Endothelial cell of umbilical vein (primary cell): ENCODE measurements around the gene PRC1. TPM values are rescaled to one million over a fixed set of nuclear protein-coding genes. Genes with fewer than 3 reads are reported as not detected.

Experiments used
- BruUV-seq: library from RNA; stranded (reverse); fragments of 400-500 nt; replicated peaks from 2 replicates; lab custom pipeline; 2021; lab: Mats Ljungman, UMichigan
- CTCF ChIA-PET: fragments of 300-600, 350-600 bp; sonication (Branson Sonifier 250); formaldehyde crosslinking; loops from one replicate; lab custom pipeline; 2021; ENCODE audit warnings: antibody characterized with exemption, inconsistent platforms; lab: Charles Lee
- POLR2A ChIA-PET: fragments of 300-600, 350-600 bp; sonication (Branson Sonifier 250); formaldehyde crosslinking; loops from one replicate; lab custom pipeline; 2021; ENCODE audit warnings: antibody characterized with exemption, inconsistent platforms; lab: Charles Lee
- DNase-seq: peaks from one replicate; pipeline ENCODE4 v3.0.0-alpha.2; 2011; ENCODE audit warnings: low read depth, low spot score
- FAIRE-seq: peaks from 2 replicates; lab custom pipeline; 2011; peaks lifted over from hg19 to GRCh38; lab: Jason Lieb, UNC
- H2AFZ ChIP-seq: 2 replicates; pipeline ENCODE4 v1.6.0; 2012; ENCODE audit warnings: low read depth, low read length, control low read depth, inconsistent platforms
- H3K27ac ChIP-seq: 2 replicates; pipeline ENCODE4 v1.5.1; 2011; ENCODE audit warnings: low read depth, mild to moderate bottlenecking, control low read depth, low read length, moderate library complexity; ENCODE audit not compliant: insufficient read depth
- H3K27me3 ChIP-seq, 2 experiments: 2 replicates each; pipeline versions ENCODE4 v1.6.0 to v1.6.1; 2011; ENCODE audit warnings: low read length in 2 of 2, mixed read lengths in 1 of 2; ENCODE audit not compliant: control insufficient read depth in 2 of 2, insufficient read depth in 2 of 2
- H3K36me3 ChIP-seq, 2 experiments: 2 replicates in 1 of 2; 3 replicates in 1 of 2; pipeline ENCODE4 v1.5.1; 2011; ENCODE audit warnings: low read length in 2 of 2, mild to moderate bottlenecking in 1 of 2, moderate library complexity in 1 of 2; ENCODE audit not compliant: control insufficient read depth in 2 of 2, insufficient read depth in 2 of 2; ENCODE audit errors: extremely low read depth in 1 of 2
- H3K4me1 ChIP-seq: 3 replicates; pipeline ENCODE4 v1.5.1; 2011; ENCODE audit warnings: mild to moderate bottlenecking, low read length; ENCODE audit not compliant: control insufficient read depth, insufficient read depth; ENCODE audit errors: extremely low read depth
- H3K4me2 ChIP-seq: 2 replicates; pipeline ENCODE4 v1.6.1; 2011; ENCODE audit warnings: low read length, control low read depth, mixed read lengths; ENCODE audit not compliant: insufficient read depth
- H3K4me3 ChIP-seq, 3 experiments: fragments of 200-600 bp in 1 of 3; sonication (generic), shearing (Covaris generic) in 1 of 3; replicated peaks in 1 of 3; 2 replicates each; pipeline ENCODE4 v1.5.1; 2011 to 2016; ENCODE audit warnings: control low read depth in 3 of 3, low read length in 3 of 3, mild to moderate bottlenecking in 2 of 3, inconsistent platforms in 1 of 3, low read depth in 1 of 3, moderate library complexity in 1 of 3; ENCODE audit not compliant: insufficient read depth in 1 of 3
- H3K79me2 ChIP-seq: 2 replicates; pipeline ENCODE4 v1.6.0; 2012; ENCODE audit warnings: low read length, inconsistent platforms; ENCODE audit not compliant: control insufficient read depth, insufficient read depth
- H3K9ac ChIP-seq: replicated peaks from 2 replicates; pipeline ENCODE3; 2011; ENCODE audit warnings: low read length, control low read depth; ENCODE audit not compliant: insufficient read depth; ENCODE audit errors: extremely low read depth
- H3K9me1 ChIP-seq: replicated peaks from 3 replicates; pipeline ENCODE4 v1.6.0; 2011; ENCODE audit warnings: mild to moderate bottlenecking, low read length; ENCODE audit not compliant: control insufficient read depth, insufficient read depth; ENCODE audit errors: extremely low read depth
- H3K9me3 ChIP-seq: replicated peaks from 2 replicates; pipeline ENCODE4 v1.5.1; 2012; ENCODE audit warnings: low read length, inconsistent platforms; ENCODE audit not compliant: control insufficient read depth, insufficient read depth
- H4K20me1 ChIP-seq: replicated peaks from 2 replicates; pipeline ENCODE3; 2011; ENCODE audit warnings: mild to moderate bottlenecking, low read length; ENCODE audit not compliant: control insufficient read depth, insufficient read depth; ENCODE audit errors: extremely low read depth
- EZH2 ChIP-seq: IDR thresholded peaks from 2 replicates; pipeline ENCODE4 v1.6.1; 2012; ENCODE audit warnings: borderline replicate concordance, low read depth, mild to moderate bottlenecking, moderate library complexity, low read length, inconsistent platforms; ENCODE audit not compliant: severe bottlenecking
- FOS ChIP-seq: IDR thresholded peaks from 2 replicates; pipeline ENCODE4 v1.6.1; 2011; ENCODE audit warnings: mild to moderate bottlenecking, low read length, moderate library complexity, borderline replicate concordance; ENCODE audit not compliant: insufficient read depth
- GATA2 ChIP-seq: IDR thresholded peaks from 2 replicates; pipeline ENCODE4 v1.7.0; 2011; ENCODE audit warnings: low read depth, mild to moderate bottlenecking, moderate library complexity, mixed read lengths, low read length; ENCODE audit not compliant: insufficient read length, insufficient read depth
- JUN ChIP-seq: IDR thresholded peaks from 2 replicates; pipeline ENCODE4 v1.6.1; 2011; ENCODE audit warnings: borderline replicate concordance, low read depth; ENCODE audit not compliant: insufficient read length, insufficient read depth
- MYC ChIP-seq: IDR thresholded peaks from one replicate; pipeline ENCODE4 v1.6.1; 2011; ENCODE audit warnings: mild to moderate bottlenecking, low read depth, low read length
- POLR2A ChIP-seq: IDR thresholded peaks from 2 replicates; pipeline ENCODE4 v1.6.1; 2012; ENCODE audit warnings: low read depth, mild to moderate bottlenecking, control low read depth, low read length
- POLR2AphosphoS5 ChIP-seq: IDR thresholded peaks from 2 replicates; pipeline ENCODE4 v1.6.1; 2012; ENCODE audit warnings: low read depth, mild to moderate bottlenecking, control low read depth, low read length, moderate library complexity; ENCODE audit not compliant: insufficient read depth
- dilution Hi-C: fragments of 300-500 bp; cut with MboI; formaldehyde crosslinking; loops from one replicate; pipeline ENCODE4 v1.15.0; 2019; ENCODE audit warnings: low sequenced_read_pairs; ENCODE audit not compliant: extremely low pct_ligation_motif_present
- intact Hi-C: fragments of 100-400 bp; cut with micrococcal nuclease; formaldehyde crosslinking; loops from one replicate; pipeline ENCODE4 v1.10.0; 2022
- polyA plus RNA-seq, 4 experiments: library from polyadenylated mRNA; depleted of rRNA in 3 of 4; stranded (reverse) in 3 of 4; unstranded in 1 of 4; fragments of >200 nt; gene quantifications; 2 replicates each; pipeline versions ENCODE4 v1.2.1 to v1.2.3, GENCODE V29; 2011 to 2012; ENCODE audit warnings: missing spikeins in 1 of 4
- total RNA-seq: library from RNA; stranded (reverse); gene quantifications from 2 replicates; pipeline ENCODE4 v1.2.3, GENCODE V29; 2021
- TF ChIP-seq, protein P1 (sequence below): IDR thresholded peaks from 2 replicates; pipeline ENCODE4 v1.6.1; 2011; ENCODE audit not compliant: insufficient read depth, insufficient read length
- TF ChIP-seq, protein P2 (sequence below), 2 donors: IDR thresholded peaks; 1 replicate in 1 of 2; 2 replicates in 1 of 2; pipeline ENCODE4 v1.5.1; 2011; ENCODE audit warnings: low read length in 2 of 2, mild to moderate bottlenecking in 2 of 2, moderate library complexity in 2 of 2, control low read depth in 1 of 2, inconsistent platforms in 1 of 2, low read depth in 1 of 2; ENCODE audit not compliant: insufficient read depth in 1 of 2; ENCODE audit errors: extremely low read depth in 1 of 2

PRC1 gene
- total and polyA plus RNA-seq, 2 donors (not counting 3 experiments of a cell fraction or from before 2014, with no cell fraction given) = 171 to 280 TPM

- Histone ChIP-seq H3K27me3 (no peaks in the 10 kb centered on the region), H3K36me3 (peaks cover 2 to 32% of the 10 kb centered on the region in 2 experiments), H2AFZ (no peak overlapping the region), H4K20me1 (no peaks in the 10 kb centered on the region), H3K4me2 (no peak overlapping the region), H3K9ac (no peak overlapping the region), H3K4me1 (no peaks in the 10 kb centered on the region), H3K9me1 (no peaks in the 10 kb centered on the region), H3K79me2 (no peaks in the 10 kb centered on the region), H3K4me3 (no peak overlapping the region), H3K27ac (no peak overlapping the region), H3K9me3 (no peaks in the 10 kb centered on the region)
- dilution Hi-C loops (no loop called here), intact Hi-C loops (no loop called here)
- ChIA-PET CTCF (interaction anchor here (1.0 to 3.8 kb wide), 3 partner anchors 10 to 35 kb away, joined by 4 to 31 read pairs (median 4); partner anchors contain the start of genes HDDC3 and UNC45A), POLR2A (no interaction called here)
- TF ChIP-seq EZH2 (no peak), MYC (no peak), JUN (no peak), GATA2 (no peak), POLR2A (no peak), POLR2AphosphoS5 (no peak), FOS (no peak)
- TF ChIP-seq, protein P1, sequence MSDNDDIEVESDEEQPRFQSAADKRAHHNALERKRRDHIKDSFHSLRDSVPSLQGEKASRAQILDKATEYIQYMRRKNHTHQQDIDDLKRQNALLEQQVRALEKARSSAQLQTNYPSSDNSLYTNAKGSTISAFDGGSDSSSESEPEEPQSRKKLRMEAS = no peak
- TF ChIP-seq, protein P2, sequence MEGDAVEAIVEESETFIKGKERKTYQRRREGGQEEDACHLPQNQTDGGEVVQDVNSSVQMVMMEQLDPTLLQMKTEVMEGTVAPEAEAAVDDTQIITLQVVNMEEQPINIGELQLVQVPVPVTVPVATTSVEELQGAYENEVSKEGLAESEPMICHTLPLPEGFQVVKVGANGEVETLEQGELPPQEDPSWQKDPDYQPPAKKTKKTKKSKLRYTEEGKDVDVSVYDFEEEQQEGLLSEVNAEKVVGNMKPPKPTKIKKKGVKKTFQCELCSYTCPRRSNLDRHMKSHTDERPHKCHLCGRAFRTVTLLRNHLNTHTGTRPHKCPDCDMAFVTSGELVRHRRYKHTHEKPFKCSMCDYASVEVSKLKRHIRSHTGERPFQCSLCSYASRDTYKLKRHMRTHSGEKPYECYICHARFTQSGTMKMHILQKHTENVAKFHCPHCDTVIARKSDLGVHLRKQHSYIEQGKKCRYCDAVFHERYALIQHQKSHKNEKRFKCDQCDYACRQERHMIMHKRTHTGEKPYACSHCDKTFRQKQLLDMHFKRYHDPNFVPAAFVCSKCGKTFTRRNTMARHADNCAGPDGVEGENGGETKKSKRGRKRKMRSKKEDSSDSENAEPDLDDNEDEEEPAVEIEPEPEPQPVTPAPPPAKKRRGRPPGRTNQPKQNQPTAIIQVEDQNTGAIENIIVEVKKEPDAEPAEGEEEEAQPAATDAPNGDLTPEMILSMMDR (IDR thresholded peaks at IDR 0.05; ENCODE audit: extremely low read depth in 1 of 2, insufficient read depth in 1 of 2, low read depth in 1 of 2, low read length in 2 of 2) = no peak
- no TSS peak for BruUV-seq
- FAIRE-seq (no peak), DNase-seq (no peak)
Measured at GRCh38 chr15:90921887-90922286, 72.4 kb downstream of the PRC1 start.
